Mesenchymal stem cell (in vitro differentiated cells and primary cell): ENCODE results near the gene PZP.

Source experiments
- DNase-seq: peaks from one replicate; pipeline ENCODE4 v3.0.0-alpha.2; 2013
- H2AFZ ChIP-seq: one replicate; pipeline ENCODE4 v1.6.1; 2013; ENCODE audit warnings: low read depth, mild to moderate bottlenecking, control low read depth, inconsistent platforms, low read length, moderate library complexity
- H2AK5ac ChIP-seq: 2 replicates; pipeline ENCODE4 v1.6.1; 2013; ENCODE audit warnings: low read length, moderate library complexity, mild to moderate bottlenecking, inconsistent platforms; ENCODE audit not compliant: severe bottlenecking
- H2BK120ac ChIP-seq: one replicate; pipeline ENCODE4 v1.6.1; 2013; ENCODE audit warnings: low read depth, mild to moderate bottlenecking, inconsistent platforms, low read length, moderate library complexity
- H2BK12ac ChIP-seq, 2 experiments: one replicate each; pipeline ENCODE4 v1.6.1; 2013; ENCODE audit warnings: inconsistent platforms in 2 of 2, low read length in 2 of 2, mild to moderate bottlenecking in 2 of 2, moderate library complexity in 2 of 2, control low read depth in 1 of 2
- H2BK15ac ChIP-seq: one replicate; pipeline ENCODE4 v1.6.1; 2013; ENCODE audit warnings: mild to moderate bottlenecking, low read depth, inconsistent platforms; ENCODE audit not compliant: poor library complexity, severe bottlenecking
- H2BK5ac ChIP-seq: 2 replicates; pipeline ENCODE4 v1.6.1; 2013; ENCODE audit warnings: low read depth, mild to moderate bottlenecking, low read length, control low read depth, inconsistent platforms; ENCODE audit not compliant: poor library complexity, severe bottlenecking
- H3K14ac ChIP-seq, 2 experiments: one replicate each; pipeline ENCODE4 v1.6.1; 2013; ENCODE audit warnings: inconsistent platforms in 2 of 2, low read length in 2 of 2, control low read depth in 1 of 2, mild to moderate bottlenecking in 1 of 2, moderate library complexity in 1 of 2
- H3K18ac ChIP-seq, 2 experiments: one replicate each; pipeline ENCODE4 v1.6.1; 2013; ENCODE audit warnings: inconsistent platforms in 2 of 2, low read length in 2 of 2, control low read depth in 1 of 2, low read depth in 1 of 2, mild to moderate bottlenecking in 1 of 2
- H3K23ac ChIP-seq, 2 experiments: one replicate each; pipeline ENCODE4 v1.6.1; 2013; ENCODE audit warnings: inconsistent platforms in 2 of 2, low read length in 2 of 2, mild to moderate bottlenecking in 2 of 2, moderate library complexity in 2 of 2, control low read depth in 1 of 2
- H3K27ac ChIP-seq: 2 replicates; pipeline ENCODE4 v1.5.1; 2013; ENCODE audit warnings: mild to moderate bottlenecking, moderate library complexity, low read length, control low read depth, inconsistent platforms; ENCODE audit not compliant: poor library complexity, severe bottlenecking
- H3K27me3 ChIP-seq, 2 experiments: 2 replicates each; pipeline versions ENCODE4 v1.6.1 to v1.7.0; 2013; ENCODE audit warnings: low read length in 2 of 2, mild to moderate bottlenecking in 2 of 2, moderate library complexity in 2 of 2, control low read depth in 1 of 2, inconsistent platforms in 1 of 2; ENCODE audit not compliant: control insufficient read depth in 1 of 2, insufficient read depth in 1 of 2
- H3K36me3 ChIP-seq, 2 experiments: 2 replicates each; pipeline versions ENCODE4 v1.6.1 to v1.7.0; 2013; ENCODE audit warnings: low read length in 2 of 2, control low read depth in 1 of 2, inconsistent platforms in 1 of 2, low read depth in 1 of 2, mild to moderate bottlenecking in 1 of 2; ENCODE audit not compliant: insufficient read depth in 2 of 2, control insufficient read depth in 1 of 2
- H3K4ac ChIP-seq, 2 experiments: one replicate each; pipeline ENCODE4 v1.6.1; 2013; ENCODE audit warnings: inconsistent platforms in 2 of 2, low read length in 2 of 2, mild to moderate bottlenecking in 2 of 2, moderate library complexity in 2 of 2, control low read depth in 1 of 2, low read depth in 1 of 2
- H3K4me1 ChIP-seq: 2 replicates; pipeline ENCODE4 v1.6.1; 2013; ENCODE audit warnings: low read depth, low read length, control low read depth; ENCODE audit not compliant: control insufficient read depth, insufficient read depth
- H3K4me2 ChIP-seq: 2 replicates; pipeline ENCODE4 v1.6.1; 2013; ENCODE audit warnings: low read length, mild to moderate bottlenecking, inconsistent platforms; ENCODE audit not compliant: poor library complexity, severe bottlenecking
- H3K4me3 ChIP-seq, 2 experiments: 2 replicates each; pipeline versions ENCODE4 v1.5.1 to v1.7.0; 2013; ENCODE audit warnings: low read length in 2 of 2, mild to moderate bottlenecking in 2 of 2, control low read depth in 1 of 2, low read depth in 1 of 2; ENCODE audit not compliant: insufficient read depth in 1 of 2
- H3K79me1 ChIP-seq: replicated peaks from 2 replicates; pipeline ENCODE4 v1.6.1; 2013; ENCODE audit warnings: mild to moderate bottlenecking, control low read depth, low read length, inconsistent platforms; ENCODE audit not compliant: poor library complexity, severe bottlenecking
- H3K9ac ChIP-seq: 2 replicates; pipeline ENCODE4 v1.7.0; 2013; ENCODE audit warnings: mild to moderate bottlenecking, low read length, moderate library complexity
- H3K9me3 ChIP-seq: 2 replicates; pipeline ENCODE4 v1.7.0; 2013; ENCODE audit warnings: mild to moderate bottlenecking, low read length; ENCODE audit not compliant: control insufficient read depth
- H4K8ac ChIP-seq: one replicate; pipeline ENCODE4 v1.6.1; 2013; ENCODE audit warnings: inconsistent platforms, mild to moderate bottlenecking, low read length, moderate library complexity
- H4K91ac ChIP-seq: one replicate; pipeline ENCODE4 v1.6.1; 2013; ENCODE audit warnings: mild to moderate bottlenecking, low read length, inconsistent platforms
- WGBS: methylation state at CpG from one replicate; pipeline ENCODE4 v1.1.7; 2013; ENCODE audit warnings: mixed read lengths; 5-methylcytosine and 5-hydroxymethylcytosine counted together

The PZP gene

DNA sequence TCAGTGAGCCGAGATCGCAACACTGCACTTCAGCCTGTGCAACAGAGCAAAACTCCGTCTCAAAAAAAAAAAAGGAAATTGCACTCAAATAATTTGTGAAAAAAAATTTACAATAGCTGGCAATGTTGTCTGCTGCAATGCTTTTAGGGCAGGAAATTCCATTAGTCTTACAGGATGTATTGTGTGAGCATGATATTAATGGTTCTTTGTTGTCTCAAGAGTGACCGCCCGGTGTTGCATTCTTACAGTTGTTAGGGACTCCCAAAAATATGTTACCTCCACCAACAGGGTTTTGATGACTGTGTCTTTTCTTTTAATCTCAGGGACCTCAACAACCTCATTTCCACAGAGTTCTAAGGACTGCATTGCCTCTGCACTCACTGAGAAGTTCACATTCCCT lies 44.8 kb downstream of the PZP start:
- Histone ChIP-seq H3K36me3 (no peaks in the 10 kb centered on the region), H2BK120ac (no peak overlapping the region), H3K4ac (no peak overlapping the region)

GRCh38 chr12:9156119-9156518 lies 52.1 kb downstream of the PZP start:
- Histone ChIP-seq H3K79me1 (no peaks in the 10 kb centered on the region), H3K4me1 (no peaks in the 10 kb centered on the region), H2AFZ (no peak overlapping the region), H3K9ac (no peak overlapping the region), H3K36me3 (no peaks in the 10 kb centered on the region), H2BK120ac (no peak overlapping the region), H3K18ac (no peak overlapping the region), H3K27ac (no peak overlapping the region), H2BK12ac (no peak overlapping the region), H3K14ac (no peak overlapping the region), H3K4me2 (no peak overlapping the region), H2AK5ac (no peak overlapping the region), H3K23ac (no peak overlapping the region), H4K91ac (no peak overlapping the region), H3K4ac (no peak overlapping the region), H2BK5ac (no peak overlapping the region), H4K8ac (no peak overlapping the region), H3K9me3 (no peaks in the 10 kb centered on the region), H3K27me3 (no peaks in the 10 kb centered on the region), H3K4me3 (no peak overlapping the region), H2BK15ac (no peak overlapping the region)
- WGBS: 62% methylated on average over 4 of the region's 4 CpGs
- DNase-seq: no peak

More for the DNA sequence above, 44.8 kb downstream of the PZP start:
- Histone ChIP-seq H3K18ac (no peak overlapping the region), H2AFZ (no peak overlapping the region), H2BK12ac (no peak overlapping the region), H3K4me3 (no peak overlapping the region), H3K9me3 (no peaks in the 10 kb centered on the region), H3K23ac (no peak overlapping the region), H3K27ac (no peak overlapping the region), H3K14ac (no peak overlapping the region), H2BK5ac (no peak overlapping the region), H3K9ac (no peak overlapping the region), H4K91ac (no peak overlapping the region), H4K8ac (no peak overlapping the region), H3K4me2 (no peak overlapping the region), H2AK5ac (no peak overlapping the region), H3K4me1 (no peaks in the 10 kb centered on the region), H3K27me3 (no peaks in the 10 kb centered on the region), H3K79me1 (no peaks in the 10 kb centered on the region), H2BK15ac (no peak overlapping the region)
- WGBS: 98% methylated on average over 2 of the region's 5 CpGs
- no peak for DNase-seq

GRCh38 chr12:9149372-9149771 lies 58.8 kb downstream of the PZP start:
- 55% methylated on average over 4 of the region's 6 CpGs for WGBS
- Histone ChIP-seq H3K36me3 (no peaks in the 10 kb centered on the region), H3K14ac (no peak overlapping the region), H3K4me1 (no peaks in the 10 kb centered on the region), H2BK15ac (no peak overlapping the region), H3K9ac (no peak overlapping the region), H2BK120ac (no peak overlapping the region), H3K23ac (no peak overlapping the region), H2BK12ac (no peak overlapping the region), H3K27me3 (no peaks in the 10 kb centered on the region), H3K4me2 (no peak overlapping the region), H4K91ac (no peak overlapping the region), H2BK5ac (no peak overlapping the region), H3K79me1 (no peaks in the 10 kb centered on the region), H3K4ac (no peak overlapping the region), H3K4me3 (no peak overlapping the region), H2AFZ (no peak overlapping the region), H3K9me3 (peaks cover 24% of the 10 kb centered on the region), H3K18ac (no peak overlapping the region), H2AK5ac (no peak overlapping the region), H4K8ac (no peak overlapping the region), H3K27ac (no peak overlapping the region)
- no peak for DNase-seq

GRCh38 chr12:9148926-9149325 lies 59.3 kb downstream of the PZP start:
- Histone ChIP-seq H3K9ac (no peak overlapping the region), H3K14ac (no peak overlapping the region), H3K4me1 (no peaks in the 10 kb centered on the region), H3K36me3 (no peaks in the 10 kb centered on the region), H3K23ac (no peak overlapping the region), H3K9me3 (peaks cover 27% of the 10 kb centered on the region), H2AK5ac (no peak overlapping the region), H3K4me3 (no peak overlapping the region), H4K91ac (no peak overlapping the region), H3K4ac (no peak overlapping the region), H3K18ac (no peak overlapping the region), H2BK15ac (no peak overlapping the region), H3K79me1 (no peaks in the 10 kb centered on the region), H2AFZ (no peak overlapping the region), H3K27me3 (no peaks in the 10 kb centered on the region), H2BK5ac (no peak overlapping the region), H4K8ac (no peak overlapping the region), H3K27ac (no peak overlapping the region), H3K4me2 (no peak overlapping the region), H2BK120ac (no peak overlapping the region), H2BK12ac (no peak overlapping the region)
- no peak for DNase-seq
- WGBS: 69% methylated on average over 2 of the region's 2 CpGs
